Heart left ventricle (tissue), 16 donors: Measurements from ENCODE around the gene PHLDA2. TPM values are rescaled to one million over a fixed set of nuclear protein-coding genes. Genes with fewer than 3 reads are reported as not detected.

ENCODE experiments used
- ATAC-seq, 4 donors: fragments of 200-7000 bp; cut with Tn5 transposase; one replicate each; pipeline ENCODE4 v1.9.1; 2020 to 2022; ENCODE audit warnings: moderate library complexity in 4 of 4, mild to moderate bottlenecking in 3 of 4, moderate number of reproducible peaks in 1 of 4
- DNase-seq, 5 donors: peaks; one replicate each; pipeline ENCODE4 v3.0.0-alpha.2; 2020
- H3K27ac ChIP-seq, 12 donors: fragments of 200-600 bp; sonication (generic) in 4 of 12; one replicate each; pipeline versions ENCODE4 v1.5.0 to v1.8.0; 2016 to 2022; ENCODE audit warnings: mild to moderate bottlenecking in 2 of 12
- H3K27me3 ChIP-seq, 9 donors: fragments of 200-600 bp; sonication (generic) in 2 of 9; one replicate each; pipeline versions ENCODE4 v1.5.1 to v1.8.0; 2016 to 2022; ENCODE audit warnings: mild to moderate bottlenecking in 3 of 9
- H3K36me3 ChIP-seq, 9 donors: fragments of 200-600 bp; sonication (generic) in 2 of 9; one replicate each; pipeline versions ENCODE4 v1.5.0 to v1.8.0; 2018 to 2022; ENCODE audit warnings: mild to moderate bottlenecking in 2 of 9
- H3K4me1 ChIP-seq, 12 donors: fragments of 200-600 bp; sonication (generic) in 4 of 12; one replicate each; pipeline versions ENCODE4 v1.5.0 to v1.8.0; 2016 to 2022; ENCODE audit warnings: mild to moderate bottlenecking in 3 of 12
- H3K4me3 ChIP-seq, 12 donors: fragments of 200-600 bp; sonication (generic) in 4 of 12; one replicate each; pipeline versions ENCODE4 v1.5.0 to v1.8.0; 2017 to 2022; ENCODE audit warnings: mild to moderate bottlenecking in 9 of 12, moderate library complexity in 4 of 12
- H3K9me3 ChIP-seq, 12 donors: fragments of 200-600 bp; sonication (generic) in 4 of 12; one replicate each; pipeline versions ENCODE4 v1.5.0 to v1.8.0; 2016 to 2022; ENCODE audit warnings: mild to moderate bottlenecking in 1 of 12
- CTCF ChIP-seq, 12 donors: fragments of 200-600 bp; sonication (generic) in 4 of 12; IDR thresholded peaks; one replicate each; pipeline versions ENCODE4 v1.5.0 to v1.8.0; 2018 to 2022; ENCODE audit warnings: antibody characterized with exemption in 12 of 12, mild to moderate bottlenecking in 5 of 12
- POLR2A ChIP-seq, 2 donors: fragments of 450-650 bp; IDR thresholded peaks; one replicate each; pipeline ENCODE4 v1.6.1; 2017; ENCODE audit warnings: antibody characterized with exemption in 2 of 2, mild to moderate bottlenecking in 2 of 2, moderate library complexity in 2 of 2
- WGBS, 4 donors: extraction: QIAGEN DNeasy Blood & Tissue Kit in 2 of 4; methylation state at CpG; one replicate each; pipeline versions ENCODE4 v1.1.5 to v1.1.7; 2013 to 2018; 5-methylcytosine and 5-hydroxymethylcytosine counted together
- intact Hi-C, 10 donors: fragments of 100-400 bp; cut with DNase I; formaldehyde crosslinking; loops; one replicate each; pipeline versions ENCODE4 v1.11.1 to v1.14.2; 2022
- polyA plus RNA-seq, 2 donors: library from polyadenylated mRNA; stranded (reverse); fragments of 200-250 nt; gene quantifications; one replicate each; pipeline ENCODE4 v1.2.3, GENCODE V29; 2013
- total RNA-seq, 9 donors: library from RNA; depleted of rRNA in 2 of 9; stranded (reverse); fragments of >200 nt in 2 of 9; fragmentation: NEBNext Ultra II Directional in 3 of 9; extraction: Animal tissue kit (Norgen Biotek cat#: 25700) in 3 of 9; gene quantifications; one replicate each; pipeline versions ENCODE4 v1.1.0 to v1.2.4, GENCODE V29; 2016 to 2023
- donor health status: ischemic (EF 13 %, LVEDD 7.1; RV severe dilation, severe dysfunction).
- donor health status: healthy with polysubstance abuse.
- donor health status: DM: no; HTN: yes; CAD: no.
- donor health status: DM: no; HTN: no; CAD: no.
- donor health status: ischemic (EF 25% LVEDD 6.9; RV normal size, moderate dysfunction).
- donor health status: ischemic (EF 25% LVEDD 5.7; RV mildly dilated, moderate dysfunction).
- donor health status: healthy.
- donor health status: DM: yes; HTN: yes; CAD: no.
- donor health status: ischemic (EF 35%, LVEDD 5.7; RV mildly dilated, moderate dysfunction).
- donor health status: nonischemic (EF 11% LVEDD 7.7; RV severe dilation, severe dysfunction).
- donor health status: DM: yes; HTN: yes; CAD: no.
- donor health status: PGD.
- donor health status: ischemic (EF 29% LVEDD 5.4; RV normal size, mild dysfunction).
- donor health status: nonischemic (EF 23%, LVEDD 6.1; RV moderate dilation, normal function).

PHLDA2 gene
- total and polyA plus RNA-seq, 11 donors: 0.40 to 9.2 (median 1.0) TPM; not detected in 2

GRCh38 chr11:2897048-2897447, 32.2 kb downstream of the PHLDA2 start:
- no peak for ATAC-seq
- DNase-seq: no peak
- Histone ChIP-seq H3K9me3 (no peaks in the 10 kb centered on the region), H3K36me3 (no peaks in the 10 kb centered on the region), H3K4me3 (no peak overlapping the region), H3K27ac (no peak overlapping the region), H3K27me3 (no peaks in the 10 kb centered on the region), H3K4me1 (peaks cover 2 to 51% (median 17%) of the 10 kb centered on the region in 12 donors)
- intact Hi-C loops: loop anchor here in 4 of 10 donors (10.0 kb wide), 2 partner anchors 592 to 702 kb away; partner anchors contain the start of genes C11orf21 (in 2 of the 4) and TSPAN32 (in 2 of the 4)
- 93 to 96% (median 95%) methylated on average over 6 of the region's 6 CpGs for WGBS, 4 donors
- TF ChIP-seq POLR2A (IDR thresholded peaks at IDR 0.05): no peak
- no peak for TF ChIP-seq CTCF (IDR thresholded peaks at IDR 0.05)

- Histone ChIP-seq H3K36me3 (no peaks in the 10 kb centered on the region), H3K27me3 (no peaks in the 10 kb centered on the region), H3K4me1 (peaks cover 5 to 52% (median 22%) of the 10 kb centered on the region in 12 donors), H3K9me3 (no peaks in the 10 kb centered on the region), H3K27ac (no peak overlapping the region), H3K4me3 (no peak overlapping the region)
- ATAC-seq (no peak), DNase-seq (no peak)
- intact Hi-C loops: loop anchor here in 4 of 10 donors (10.0 kb wide), 2 partner anchors 591 to 701 kb away; partner anchors contain the start of genes C11orf21 (in 2 of the 4) and TSPAN32 (in 2 of the 4)
- WGBS, 4 donors: 71 to 80% (median 74%) methylated on average over 9 of the region's 9 CpGs
- TF ChIP-seq POLR2A (IDR thresholded peaks at IDR 0.05) (no peak), CTCF (IDR thresholded peaks at IDR 0.05) (no peak)
Observed at GRCh38 chr11:2896047-2896446, 33.2 kb downstream of the PHLDA2 start.

GRCh38 chr11:2893935-2894334, 35.3 kb downstream of the PHLDA2 start:
- Histone ChIP-seq H3K27ac (no peak overlapping the region), H3K36me3 (no peaks in the 10 kb centered on the region), H3K9me3 (no peaks in the 10 kb centered on the region), H3K27me3 (peaks cover 0 to 2% (median 0%) of the 10 kb centered on the region in 9 donors), H3K4me1 (peaks cover 5 to 45% (median 23%) of the 10 kb centered on the region in 12 donors), H3K4me3 (no peak overlapping the region)
- WGBS, 4 donors: 86 to 91% (median 89%) methylated on average over 4 of the region's 4 CpGs
- DNase-seq (no peak), ATAC-seq (no peak)
- TF ChIP-seq CTCF (IDR thresholded peaks at IDR 0.05) (no peak), POLR2A (IDR thresholded peaks at IDR 0.05) (no peak)
- intact Hi-C loops: loop anchor here in 7 of 10 donors (2.0 to 10.0 kb wide), 5 partner anchors 461 to 699 kb away; partner anchors contain the start of genes C11orf21 (in 2 of the 7) and TSPAN32 (in 2 of the 7)

- TF ChIP-seq POLR2A (IDR thresholded peaks at IDR 0.05): no peak
- no peak for TF ChIP-seq CTCF (IDR thresholded peaks at IDR 0.05)
- H3K4me1 ChIP-seq: peaks cover 5 to 42% (median 22%) of the 10 kb centered on the region in 12 donors
- peak overlapping the region in 9 of 12 donors; percentile 45 to 67 (median 59) for H3K4me3 ChIP-seq
Observed at GRCh38 chr11:2892967-2893528, 36.2 kb downstream of the PHLDA2 start.

More at GRCh38 chr11:2892967-2893528, 36.2 kb downstream of the PHLDA2 start:
- peak overlapping the region in 9 of 12 donors; percentile 26 to 83 (median 49) for H3K27ac ChIP-seq
- H3K36me3 ChIP-seq: no peaks in the 10 kb centered on the region
- ATAC-seq: no peak
- no peaks in the 10 kb centered on the region for H3K9me3 ChIP-seq
- intact Hi-C loops: loop anchor here in 8 of 10 donors (1.0 to 10.0 kb wide), 7 partner anchors 360 to 698 kb away; partner anchors contain the start of genes C11orf21 (in 2 of the 8) and TSPAN32 (in 2 of the 8)
- DNase-seq: no peak
- H3K27me3 ChIP-seq: peaks cover 0 to 2% (median 0%) of the 10 kb centered on the region in 9 donors
- WGBS, 4 donors: 60 to 65% (median 63%) methylated on average over 4 of the region's 4 CpGs
